IMR-90 (cell line): ENCODE data around the gene PAX5. TPM values are rescaled to one million over a fixed set of nuclear protein-coding genes. Genes with fewer than 3 reads are reported as not detected.

Experiments used
- ATAC-seq: fragments of 200-7000 bp; cut with Tn5 transposase; 2 replicates; pipeline ENCODE4 v1.9.1; 2020; ENCODE audit warnings: low read depth, mild to moderate bottlenecking, moderate library complexity
- BruUV-seq: library from RNA; stranded (reverse); fragments of 400-500 nt; replicated peaks from 2 replicates; lab custom pipeline; 2021; lab: Mats Ljungman, UMichigan
- CTCF ChIA-PET: fragments of 300-600 bp; formaldehyde crosslinking; extraction: SDS; loops from one replicate; lab custom pipeline; 2021; ENCODE audit warnings: antibody characterized with exemption; lab: Yijun Ruan, JAX
- POLR2A ChIA-PET: fragments of 300-600 bp; sonication (Branson Sonifier 250); formaldehyde crosslinking; loops from one replicate; lab custom pipeline; 2022; ENCODE audit warnings: antibody characterized with exemption; ENCODE audit not compliant: unreplicated experiment; lab: Charles Lee
- DNase-seq: peaks from one replicate; pipeline ENCODE4 v3.0.0; 2013
- H2AFZ ChIP-seq: replicated peaks from 2 replicates; pipeline ENCODE3; 2013; ENCODE audit warnings: low read length, mild to moderate bottlenecking; ENCODE audit not compliant: poor library complexity
- H2AK5ac ChIP-seq: 2 replicates; pipeline ENCODE4 v1.6.1; 2013; ENCODE audit warnings: low read depth, low read length, inconsistent platforms
- H2AK9ac ChIP-seq: replicated peaks from 2 replicates; pipeline ENCODE3; 2013; ENCODE audit warnings: mild to moderate bottlenecking, low read depth, low read length, moderate library complexity; ENCODE audit not compliant: poor library complexity
- H2BK120ac ChIP-seq: 2 replicates; pipeline ENCODE4 v1.6.1; 2013; ENCODE audit warnings: low read depth, low read length, inconsistent platforms
- H2BK15ac ChIP-seq: 3 replicates; pipeline ENCODE4 v1.6.1; 2013; ENCODE audit warnings: low read depth, low read length, inconsistent platforms
- H2BK20ac ChIP-seq: 2 replicates; pipeline ENCODE4 v1.6.1; 2013; ENCODE audit warnings: low read depth, mild to moderate bottlenecking, inconsistent platforms, low read length, moderate library complexity
- H2BK5ac ChIP-seq: 2 replicates; pipeline ENCODE4 v1.6.1; 2013; ENCODE audit warnings: mild to moderate bottlenecking, low read depth, low read length, inconsistent platforms; ENCODE audit not compliant: poor library complexity, severe bottlenecking
- H3K14ac ChIP-seq: replicated peaks from 2 replicates; pipeline ENCODE4 v1.6.1; 2013; ENCODE audit warnings: low read depth, low read length, inconsistent platforms
- H3K18ac ChIP-seq: 2 replicates; pipeline ENCODE4 v1.6.1; 2013; ENCODE audit warnings: low read depth, low read length, control low read depth
- H3K23ac ChIP-seq: 2 replicates; pipeline ENCODE4 v1.6.1; 2013; ENCODE audit warnings: low read depth, low read length, inconsistent platforms
- H3K27ac ChIP-seq: 2 replicates; pipeline ENCODE4 v1.5.1; 2013; ENCODE audit warnings: mild to moderate bottlenecking, control low read depth, low read length; ENCODE audit not compliant: insufficient read depth
- H3K27me3 ChIP-seq: 2 replicates; pipeline ENCODE4 v1.6.1; 2013; ENCODE audit warnings: low read length; ENCODE audit not compliant: control insufficient read depth, insufficient read depth
- H3K36me3 ChIP-seq: 2 replicates; pipeline ENCODE4 v1.6.1; 2013; ENCODE audit warnings: low read length, mixed read lengths; ENCODE audit not compliant: control insufficient read depth, insufficient read depth
- H3K4ac ChIP-seq: 2 replicates; pipeline ENCODE4 v1.6.1; 2013; ENCODE audit warnings: low read depth, low read length, inconsistent platforms
- H3K4me1 ChIP-seq: 2 replicates; pipeline ENCODE4 v1.6.1; 2013; ENCODE audit warnings: low read length, mixed read lengths; ENCODE audit not compliant: control insufficient read depth, insufficient read depth
- H3K4me2 ChIP-seq: 2 replicates; pipeline ENCODE4 v1.6.1; 2013; ENCODE audit warnings: low read depth, mild to moderate bottlenecking, control low read depth, low read length, moderate library complexity
- H3K4me3 ChIP-seq: 2 replicates; pipeline ENCODE4 v1.5.1; 2013; ENCODE audit warnings: low read depth, mild to moderate bottlenecking, control low read depth, low read length, moderate library complexity; ENCODE audit not compliant: insufficient read depth
- H3K56ac ChIP-seq: 2 replicates; pipeline ENCODE4 v1.6.1; 2013; ENCODE audit warnings: low read length, inconsistent platforms; ENCODE audit not compliant: insufficient read depth; ENCODE audit errors: extremely low read depth
- H3K79me1 ChIP-seq, 2 experiments: 2 replicates each; pipeline ENCODE4 v1.6.1; 2013; ENCODE audit warnings: low read length in 2 of 2, inconsistent platforms in 1 of 2, low read depth in 1 of 2
- H3K9ac ChIP-seq: 2 replicates; pipeline ENCODE4 v1.6.1; 2013; ENCODE audit warnings: low read depth, low read length, control low read depth
- H3K9me1 ChIP-seq: 2 replicates; pipeline ENCODE4 v1.6.1; 2013; ENCODE audit warnings: low read length, inconsistent platforms; ENCODE audit not compliant: insufficient read depth
- H3K9me3 ChIP-seq: 2 replicates; pipeline ENCODE4 v1.6.1; 2013; ENCODE audit warnings: low read length; ENCODE audit not compliant: control insufficient read depth, insufficient read depth
- H4K20me1 ChIP-seq: 2 replicates; pipeline ENCODE4 v1.6.1; 2013; ENCODE audit warnings: low read length, inconsistent platforms; ENCODE audit not compliant: insufficient read depth
- H4K5ac ChIP-seq: 2 replicates; pipeline ENCODE4 v1.6.1; 2013; ENCODE audit warnings: mild to moderate bottlenecking, low read depth, low read length, control low read depth
- H4K8ac ChIP-seq, 2 experiments: 2 replicates each; pipeline ENCODE4 v1.6.1; 2013; ENCODE audit warnings: low read depth in 2 of 2, low read length in 2 of 2, control low read depth in 1 of 2, inconsistent platforms in 1 of 2
- H4K91ac ChIP-seq: 2 replicates; pipeline ENCODE4 v1.6.1; 2013; ENCODE audit warnings: low read depth, low read length, inconsistent platforms; ENCODE audit not compliant: insufficient read depth
- BHLHE40 ChIP-seq: fragments of 150-350 bp; IDR thresholded peaks from 2 replicates; pipeline ENCODE4 v1.6.1; 2016; ENCODE audit warnings: mild to moderate bottlenecking, low read depth, low read length
- CEBPB ChIP-seq: IDR thresholded peaks from 2 replicates; pipeline ENCODE4 v1.6.1; 2012; ENCODE audit warnings: low read depth, low read length, improper control_type of control experiment
- CHD1 ChIP-seq: IDR thresholded peaks from 2 replicates; pipeline ENCODE4 v1.6.1; 2012; ENCODE audit warnings: low read depth, low read length, improper control_type of control experiment
- FOS ChIP-seq: fragments of 150-350 bp; IDR thresholded peaks from 2 replicates; pipeline ENCODE4 v1.6.1; 2016; ENCODE audit warnings: low read depth, low read length
- MAZ ChIP-seq: IDR thresholded peaks from 2 replicates; pipeline ENCODE4 v1.6.1; 2012; ENCODE audit warnings: low read depth, mild to moderate bottlenecking, low read length, improper control_type of control experiment, moderate library complexity, borderline replicate concordance
- MXI1 ChIP-seq: IDR thresholded peaks from 2 replicates; pipeline ENCODE4 v1.6.1; 2012; ENCODE audit warnings: low read depth, mild to moderate bottlenecking, low read length, moderate library complexity, borderline replicate concordance
- NFE2L2 ChIP-seq: fragments of 150-350 bp; IDR thresholded peaks from 2 replicates; pipeline ENCODE4 v1.6.1; 2016; ENCODE audit warnings: low read depth, mild to moderate bottlenecking, low read length
- POLR2A ChIP-seq: IDR thresholded peaks from 2 replicates; pipeline ENCODE4 v1.6.1; 2012; ENCODE audit warnings: mild to moderate bottlenecking, low read depth, low read length
- RAD21 ChIP-seq: IDR thresholded peaks from 2 replicates; pipeline ENCODE4 v1.6.1; 2012; ENCODE audit warnings: low read length, improper control_type of control experiment
- RCOR1 ChIP-seq: IDR thresholded peaks from 2 replicates; pipeline ENCODE4 v1.6.1; 2012; ENCODE audit warnings: mild to moderate bottlenecking, low read length, improper control_type of control experiment; ENCODE audit not compliant: insufficient replicate concordance
- RFX5 ChIP-seq: IDR thresholded peaks from 2 replicates; pipeline ENCODE4 v1.8.0; 2012; ENCODE audit warnings: low read depth, mild to moderate bottlenecking, low read length, moderate library complexity
- SMC3 ChIP-seq: fragments of 150-350 bp; IDR thresholded peaks from 2 replicates; pipeline ENCODE4 v1.6.1; 2016; ENCODE audit warnings: low read depth, mild to moderate bottlenecking, antibody characterized with exemption, low read length, moderate library complexity
- WGBS, 2 experiments: methylation state at CpG; one replicate each; pipeline versions ENCODE4 v1.1.5 to v1.1.7; 2013; ENCODE audit warnings: missing lambda C conversion rate in 2 of 2; ENCODE audit not compliant: insufficient read length in 1 of 2; ENCODE audit errors: extremely low coverage in 2 of 2; 5-methylcytosine and 5-hydroxymethylcytosine counted together
- dilution Hi-C: fragments of 300-500 bp; cut with HindIII; formaldehyde crosslinking; loops from one replicate; pipeline ENCODE4 v1.14.3; 2018; ENCODE audit warnings: low sequenced_read_pairs; ENCODE audit not compliant: unreplicated experiment
- in situ Hi-C: fragments of 300-500 bp; cut with MboI; formaldehyde crosslinking; loops from 3 replicates; pipeline ENCODE4 v1.14.3; 2019; ENCODE audit warnings: low sequenced_read_pairs, inconsistent platforms, mixed read lengths
- intact Hi-C: fragments of 100-400 bp; cut with micrococcal nuclease; formaldehyde crosslinking; loops from 2 replicates; pipeline ENCODE4 v1.10.0; 2022
- polyA plus RNA-seq, 3 experiments: library from polyadenylated mRNA; depleted of rRNA; stranded (reverse); fragments of >200 nt; gene quantifications; 2 replicates each; pipeline ENCODE4 v1.2.3, GENCODE V29; 2012; ENCODE audit warnings: low replicate concordance in 1 of 3
- total RNA-seq: library from RNA; depleted of rRNA; stranded (reverse); fragments of >200 nt; gene quantifications from 2 replicates; pipeline ENCODE4 v1.2.3, GENCODE V29; 2012
- TF ChIP-seq, protein P1 (sequence below): fragments of 150-350 bp; IDR thresholded peaks from 2 replicates; pipeline ENCODE4 v1.6.1; 2017; ENCODE audit warnings: mild to moderate bottlenecking, antibody characterized with exemption, low read length, low read depth
- TF ChIP-seq, protein P2 (sequence below): fragments of 150-350 bp; IDR thresholded peaks from 2 replicates; pipeline ENCODE4 v1.6.1; 2016; ENCODE audit warnings: low read depth, mild to moderate bottlenecking, low read length, moderate library complexity, borderline replicate concordance
- TF ChIP-seq, protein P3 (sequence below): conservative IDR thresholded peaks from 2 replicates; pipeline ENCODE4 v1.5.1; 2012; ENCODE audit warnings: mild to moderate bottlenecking, low read depth, low read length, improper control_type of control experiment

PAX5 gene
- total and polyA plus RNA-seq, 2 of the 4 experiments (the other 2 are of a cell fraction), result not detected

DNA sequence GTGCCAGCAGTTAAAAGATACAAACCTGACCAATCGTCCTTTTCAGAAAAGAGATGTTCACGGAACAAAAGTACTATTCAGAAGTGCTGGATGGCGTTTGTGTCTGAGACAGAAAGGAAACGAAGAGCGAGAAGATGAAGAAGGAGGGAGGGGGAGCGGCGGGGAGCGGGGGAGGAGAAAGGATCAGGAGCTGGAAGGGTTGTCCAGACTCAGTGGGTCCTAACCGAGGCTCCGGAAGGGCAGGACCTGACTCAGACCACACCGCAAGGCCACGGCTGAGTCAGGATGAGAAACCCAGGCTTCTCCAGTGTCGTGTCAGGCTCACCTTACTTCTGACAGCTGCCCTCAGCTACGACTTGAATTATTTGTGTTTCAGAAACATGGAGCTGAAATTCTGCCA lies 46.2 kb downstream of the PAX5 start:
- no peak overlapping the region for H2BK15ac ChIP-seq
- H3K36me3 ChIP-seq, result no peaks in the 10 kb centered on the region

More for the DNA sequence above, 46.2 kb downstream of the PAX5 start:
- Histone ChIP-seq H3K9me3 (peaks cover 11% of the 10 kb centered on the region), H3K79me1 (no peaks in the 10 kb centered on the region), H4K91ac (no peak overlapping the region), H3K9me1 (no peaks in the 10 kb centered on the region), H2AFZ (peak overlapping the region; percentile 40), H3K4me1 (no peaks in the 10 kb centered on the region; the same call in 1 of the 2 replicates), H3K27me3 (peaks cover 57% of the 10 kb centered on the region), H3K4me3 (no peak overlapping the region), H2BK120ac (no peak overlapping the region), H3K56ac (no peak overlapping the region), H3K14ac (no peak overlapping the region), H3K27ac (no peak overlapping the region), H3K4ac (no peak overlapping the region), H4K20me1 (peaks cover 5% of the 10 kb centered on the region; the same call in 1 of the 2 replicates), H3K23ac (no peak overlapping the region), H4K8ac (no peak overlapping the region), H3K4me2 (peak overlapping the region; percentile 82), H3K18ac (no peak overlapping the region), H4K5ac (no peak overlapping the region), H2AK5ac (no peak overlapping the region), H2BK20ac (no peak overlapping the region), H2BK5ac (no peak overlapping the region), H2AK9ac (no peak overlapping the region), H3K9ac (no peak overlapping the region)
- TF ChIP-seq, protein P1, sequence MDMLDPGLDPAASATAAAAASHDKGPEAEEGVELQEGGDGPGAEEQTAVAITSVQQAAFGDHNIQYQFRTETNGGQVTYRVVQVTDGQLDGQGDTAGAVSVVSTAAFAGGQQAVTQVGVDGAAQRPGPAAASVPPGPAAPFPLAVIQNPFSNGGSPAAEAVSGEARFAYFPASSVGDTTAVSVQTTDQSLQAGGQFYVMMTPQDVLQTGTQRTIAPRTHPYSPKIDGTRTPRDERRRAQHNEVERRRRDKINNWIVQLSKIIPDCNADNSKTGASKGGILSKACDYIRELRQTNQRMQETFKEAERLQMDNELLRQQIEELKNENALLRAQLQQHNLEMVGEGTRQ, result no peak
- TF ChIP-seq NFE2L2 (no peak), CEBPB (no peak), RFX5 (no peak), MXI1 (no peak), FOS (no peak), RCOR1 (no peak), CHD1 (no peak), MAZ (no peak), POLR2A (no peak), RAD21 (no peak), BHLHE40 (no peak), SMC3 (no peak)
- TF ChIP-seq, protein P2, sequence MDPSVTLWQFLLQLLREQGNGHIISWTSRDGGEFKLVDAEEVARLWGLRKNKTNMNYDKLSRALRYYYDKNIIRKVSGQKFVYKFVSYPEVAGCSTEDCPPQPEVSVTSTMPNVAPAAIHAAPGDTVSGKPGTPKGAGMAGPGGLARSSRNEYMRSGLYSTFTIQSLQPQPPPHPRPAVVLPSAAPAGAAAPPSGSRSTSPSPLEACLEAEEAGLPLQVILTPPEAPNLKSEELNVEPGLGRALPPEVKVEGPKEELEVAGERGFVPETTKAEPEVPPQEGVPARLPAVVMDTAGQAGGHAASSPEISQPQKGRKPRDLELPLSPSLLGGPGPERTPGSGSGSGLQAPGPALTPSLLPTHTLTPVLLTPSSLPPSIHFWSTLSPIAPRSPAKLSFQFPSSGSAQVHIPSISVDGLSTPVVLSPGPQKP, result no peak
- TF ChIP-seq, protein P3, sequence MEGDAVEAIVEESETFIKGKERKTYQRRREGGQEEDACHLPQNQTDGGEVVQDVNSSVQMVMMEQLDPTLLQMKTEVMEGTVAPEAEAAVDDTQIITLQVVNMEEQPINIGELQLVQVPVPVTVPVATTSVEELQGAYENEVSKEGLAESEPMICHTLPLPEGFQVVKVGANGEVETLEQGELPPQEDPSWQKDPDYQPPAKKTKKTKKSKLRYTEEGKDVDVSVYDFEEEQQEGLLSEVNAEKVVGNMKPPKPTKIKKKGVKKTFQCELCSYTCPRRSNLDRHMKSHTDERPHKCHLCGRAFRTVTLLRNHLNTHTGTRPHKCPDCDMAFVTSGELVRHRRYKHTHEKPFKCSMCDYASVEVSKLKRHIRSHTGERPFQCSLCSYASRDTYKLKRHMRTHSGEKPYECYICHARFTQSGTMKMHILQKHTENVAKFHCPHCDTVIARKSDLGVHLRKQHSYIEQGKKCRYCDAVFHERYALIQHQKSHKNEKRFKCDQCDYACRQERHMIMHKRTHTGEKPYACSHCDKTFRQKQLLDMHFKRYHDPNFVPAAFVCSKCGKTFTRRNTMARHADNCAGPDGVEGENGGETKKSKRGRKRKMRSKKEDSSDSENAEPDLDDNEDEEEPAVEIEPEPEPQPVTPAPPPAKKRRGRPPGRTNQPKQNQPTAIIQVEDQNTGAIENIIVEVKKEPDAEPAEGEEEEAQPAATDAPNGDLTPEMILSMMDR, result no peak
- in situ Hi-C loops, result no loop called here
- dilution Hi-C loops, result no loop called here
- ATAC-seq, result peak; percentile 46
- DNase-seq, result peak; percentile 21
- CTCF ChIA-PET, result no interaction called here
- POLR2A ChIA-PET, result no interaction called here
- WGBS, 2 experiments, result 10% methylated on average over 4 of the region's 14 CpGs; no CpG with 5 or more reads in 1 of the 2 experiments
- BruUV-seq, result no TSS peak
- intact Hi-C loops, result loop anchor here (10.0 kb wide), 1 partner anchor 113 kb away; no protein-coding TSS in a partner anchor
